Measurements from ENCODE around the gene HIP1R.
"Not testable (repeated sequence)": the region's sequence is repeated elsewhere in the genome, so short reads cannot be mapped to it uniquely, and the experiment has no call there.

The HIP1R gene
- 117 reads per million, percentile 85 among the genes with 10 or more reads in this experiment for total RNA-seq

GRCh38 chr12:122834921-122835749 is at the start of gene HIP1R:
Gene HIP1R, plus strand, starts transcription at chr12:122835457. Its CDS starts 94 bp downstream, at chr12:122835551.
- peak; percentile 46 for DNase-seq

DNA sequence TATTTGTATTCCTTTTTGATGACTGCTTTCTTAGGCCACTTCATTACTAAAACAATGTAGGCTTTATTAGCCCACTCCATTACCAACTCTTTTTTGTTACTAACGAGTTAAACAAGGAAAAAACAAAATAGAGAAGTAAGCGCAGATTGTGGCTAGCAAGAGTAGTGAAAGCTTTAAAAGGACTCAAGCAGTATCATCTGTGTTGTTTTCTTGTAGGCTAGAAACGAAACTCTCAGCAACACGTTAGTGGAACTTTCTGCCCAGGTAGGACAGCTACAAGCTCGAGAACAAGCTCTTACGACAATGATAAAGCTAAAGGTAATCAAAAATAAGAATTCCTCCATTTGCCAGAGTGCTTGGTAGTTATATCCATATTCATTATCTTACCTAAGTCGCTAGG is 49.8 kb upstream of the HIP1R start:
- no peak for DNase-seq

DNA sequence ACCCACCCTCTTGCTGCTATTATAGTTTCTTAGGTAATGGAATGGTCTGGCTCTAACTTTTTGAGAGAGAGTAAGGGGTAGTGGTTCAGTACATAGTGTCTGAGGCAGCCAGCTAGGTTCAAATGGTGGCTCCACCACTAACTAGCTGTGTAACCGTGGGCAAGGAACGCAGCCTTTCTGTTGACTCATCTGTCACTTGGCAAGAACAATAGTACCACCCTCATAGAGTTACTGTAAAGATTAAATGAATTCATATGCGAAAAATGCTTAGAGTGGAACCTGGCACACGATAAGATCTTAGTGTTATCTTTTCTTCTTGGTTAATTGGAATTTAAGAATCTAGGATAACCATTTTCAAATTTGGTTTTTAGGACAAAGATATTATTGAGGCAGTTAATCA is 46.9 kb upstream of the HIP1R start:
- DNase-seq = no peak

DNA sequence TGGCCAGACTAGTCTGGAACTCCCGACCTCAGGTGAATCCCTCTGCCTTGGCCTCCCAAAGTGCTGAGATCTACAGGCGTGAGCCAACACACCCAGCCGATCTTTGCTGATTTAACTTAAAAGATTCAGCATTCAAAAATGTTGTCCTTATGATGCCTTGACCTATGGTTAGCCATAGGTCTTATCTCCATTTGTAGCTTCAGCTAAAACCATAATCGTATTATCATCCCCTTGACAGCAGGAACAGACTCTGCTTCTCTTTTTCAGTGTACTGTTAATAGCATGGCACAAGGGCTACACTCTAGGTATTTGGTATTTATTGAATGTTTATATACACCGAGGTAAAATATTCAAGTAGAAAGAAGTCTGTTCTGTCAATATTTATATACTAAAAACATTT is 45.6 kb upstream of the HIP1R start:
- DNase-seq = no peak

DNA sequence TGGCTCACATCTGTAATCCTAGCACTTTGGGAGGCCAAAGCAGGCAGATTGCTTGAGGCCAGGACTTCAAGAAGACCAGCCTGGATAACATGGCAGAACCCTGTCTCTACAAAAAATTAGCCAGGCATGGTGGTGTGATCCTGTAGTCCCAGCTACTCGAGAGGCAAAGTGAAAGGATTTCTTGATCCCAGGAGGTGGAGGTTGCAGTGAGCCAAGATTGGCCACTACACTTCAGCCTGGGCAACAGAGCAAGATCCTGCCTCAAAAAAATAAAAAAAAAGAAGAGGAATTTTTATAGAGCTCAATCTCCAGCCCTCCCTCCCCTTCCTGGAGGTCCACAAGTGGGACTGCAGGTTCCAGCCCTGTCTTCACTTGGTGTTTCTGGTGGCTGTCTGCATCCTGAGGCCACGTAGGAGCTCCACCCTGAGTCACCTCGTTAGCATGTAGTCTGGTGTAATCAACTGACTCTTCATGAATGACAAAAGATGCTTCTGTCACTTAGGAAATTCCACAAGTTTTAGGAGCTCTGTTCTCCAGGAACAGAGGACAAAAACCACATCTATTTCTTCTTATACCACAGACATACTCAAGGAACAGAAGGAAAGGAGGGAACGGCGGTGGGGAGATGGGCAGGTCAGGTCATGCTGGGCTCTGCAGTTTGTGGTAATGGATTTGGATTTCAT is 44.7 kb upstream of the HIP1R start:
- no peak for DNase-seq

DNA sequence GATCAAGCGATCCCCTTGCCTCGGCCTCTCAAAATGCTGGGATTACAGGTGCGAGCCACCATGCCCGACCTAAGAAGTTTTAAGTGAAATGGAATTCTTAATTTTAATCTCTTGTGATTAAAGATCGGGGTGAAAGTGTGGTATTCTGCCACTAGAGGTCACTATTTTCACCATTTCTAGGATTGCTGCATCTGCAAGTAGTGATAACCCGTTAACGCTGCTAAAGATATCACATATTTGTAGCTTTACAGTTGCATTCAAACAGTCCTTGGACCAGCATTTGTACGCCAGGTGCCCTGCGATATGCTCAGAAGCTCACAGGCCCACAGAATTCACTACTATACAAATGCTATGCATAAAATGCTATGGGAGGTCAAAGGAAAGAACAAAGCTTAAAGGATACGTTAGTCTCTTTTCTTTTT is 41.6 kb upstream of the HIP1R start:
- DNase-seq = no peak

DNA sequence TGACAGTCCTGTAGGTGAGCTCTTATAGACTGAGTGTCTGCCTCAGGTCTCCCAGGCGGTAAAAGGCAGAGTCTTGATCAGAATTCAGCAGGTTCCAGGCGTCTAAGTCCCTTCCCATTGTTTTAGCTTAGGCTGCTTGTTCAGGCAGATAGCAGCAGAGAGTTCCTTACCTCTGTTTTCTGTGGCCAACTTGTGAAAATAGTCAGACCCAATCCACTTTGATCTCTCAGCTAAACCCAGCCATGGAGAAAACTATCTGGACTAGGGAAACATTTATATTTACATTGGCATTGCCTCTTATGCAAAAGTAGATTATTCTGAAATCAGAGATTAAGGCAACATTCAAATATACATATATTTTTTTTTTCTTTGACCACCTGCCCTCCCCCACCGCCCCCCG is 39.5 kb upstream of the HIP1R start:
- DNase-seq = no peak

- no peak for DNase-seq
Observed at GRCh38 chr12:122799641-122800243, 35.5 kb upstream of the HIP1R start.

DNA sequence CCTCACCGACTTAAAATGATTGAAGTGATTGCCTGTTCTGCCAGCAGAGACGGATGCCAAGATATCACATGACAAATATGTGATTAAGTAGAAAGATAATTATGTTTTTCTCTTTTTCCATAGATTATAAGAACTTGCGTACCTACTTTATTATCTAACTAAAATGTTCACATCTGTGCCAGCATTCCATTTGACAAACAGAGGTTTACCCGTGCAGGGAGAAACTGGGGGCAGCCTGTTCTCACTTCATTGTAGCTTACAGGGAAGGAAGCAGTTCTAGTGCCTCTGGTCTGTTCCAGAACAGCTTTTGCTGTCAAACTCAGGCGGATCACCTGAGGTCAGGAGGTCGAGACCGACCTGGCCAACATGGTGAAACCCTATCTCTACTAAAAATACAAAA is 31.3 kb upstream of the HIP1R start:
- DNase-seq = no peak

GRCh38 chr12:122804957-122805356 is 30.3 kb upstream of the HIP1R start:
- DNase-seq = not testable (repeated sequence)

- no peak for DNase-seq
Observed at GRCh38 chr12:122807651-122808050, 27.6 kb upstream of the HIP1R start.

DNA sequence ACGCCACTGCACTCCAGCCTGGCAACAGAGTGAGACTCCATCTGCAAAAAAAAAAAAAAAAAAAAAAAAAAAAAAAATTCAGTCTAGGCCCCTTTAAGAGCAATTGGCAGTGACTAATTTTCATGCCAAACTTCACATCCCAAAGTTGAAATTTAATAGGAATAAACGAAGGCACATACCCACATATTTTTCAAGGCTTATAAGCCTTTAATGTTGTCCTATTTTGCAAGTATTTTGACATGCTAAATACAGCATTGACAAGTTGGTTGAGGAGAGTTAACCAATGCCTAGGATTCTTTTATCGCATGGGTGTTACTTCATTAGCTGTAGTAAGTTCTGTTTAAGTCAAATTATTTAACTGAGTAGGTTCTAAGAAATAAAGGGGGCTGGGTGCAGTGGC is 23.5 kb upstream of the HIP1R start:
- DNase-seq = no peak

- DNase-seq = no peak
Observed at GRCh38 chr12:122813310-122813713, 21.9 kb upstream of the HIP1R start.

DNA sequence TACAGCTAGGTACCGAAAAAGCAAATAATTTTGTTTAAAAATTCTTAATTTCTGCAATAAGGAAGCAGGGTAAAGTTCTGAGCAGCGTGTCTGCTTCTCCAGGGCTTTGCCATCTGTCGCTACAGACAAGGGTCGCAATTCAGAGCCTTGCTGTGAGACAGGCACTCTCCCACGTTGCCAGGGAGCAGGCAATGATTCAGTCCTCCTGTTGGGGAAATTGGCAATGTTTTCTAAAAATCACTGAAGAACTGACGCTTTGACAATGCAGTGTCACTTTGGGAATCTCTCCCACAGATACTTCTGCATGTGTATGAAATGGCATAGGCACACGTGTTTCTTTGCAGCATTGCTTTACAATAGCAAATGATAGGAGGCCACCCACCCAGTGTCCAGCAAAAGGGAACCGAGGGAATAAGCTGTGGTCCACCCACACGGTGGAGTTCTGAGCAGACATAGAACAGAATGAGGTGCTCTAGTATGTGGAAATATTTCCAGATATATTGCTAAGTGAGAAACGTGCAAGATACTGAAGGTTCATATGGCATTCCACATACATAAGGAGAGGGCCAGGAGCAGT is 16.0 kb upstream of the HIP1R start:
- DNase-seq = no peak

GRCh38 chr12:122820138-122820537 is 15.1 kb upstream of the HIP1R start:
- DNase-seq = no peak

GRCh38 chr12:122820838-122821271 is 14.4 kb upstream of the HIP1R start:
- DNase-seq = no peak

DNA sequence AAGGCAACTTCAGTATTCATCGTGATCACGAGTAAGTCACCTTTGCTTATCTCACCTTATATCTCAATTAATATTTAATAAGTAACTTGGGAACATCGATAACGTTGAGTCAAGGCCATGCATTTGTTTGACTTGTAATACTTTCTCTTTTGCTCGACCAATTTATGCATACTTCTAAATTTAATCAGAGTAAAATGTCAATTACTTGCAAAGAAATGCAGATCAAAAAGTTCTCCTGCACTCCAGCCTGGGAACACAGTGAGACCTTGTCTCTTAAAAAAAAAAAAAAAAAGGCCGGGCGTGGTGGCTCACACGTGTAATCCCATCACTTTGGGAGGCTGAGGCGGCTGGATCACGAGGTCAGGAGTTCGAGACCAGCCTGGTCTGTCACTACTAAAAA is 11.8 kb upstream of the HIP1R start:
- no peak for DNase-seq

DNA sequence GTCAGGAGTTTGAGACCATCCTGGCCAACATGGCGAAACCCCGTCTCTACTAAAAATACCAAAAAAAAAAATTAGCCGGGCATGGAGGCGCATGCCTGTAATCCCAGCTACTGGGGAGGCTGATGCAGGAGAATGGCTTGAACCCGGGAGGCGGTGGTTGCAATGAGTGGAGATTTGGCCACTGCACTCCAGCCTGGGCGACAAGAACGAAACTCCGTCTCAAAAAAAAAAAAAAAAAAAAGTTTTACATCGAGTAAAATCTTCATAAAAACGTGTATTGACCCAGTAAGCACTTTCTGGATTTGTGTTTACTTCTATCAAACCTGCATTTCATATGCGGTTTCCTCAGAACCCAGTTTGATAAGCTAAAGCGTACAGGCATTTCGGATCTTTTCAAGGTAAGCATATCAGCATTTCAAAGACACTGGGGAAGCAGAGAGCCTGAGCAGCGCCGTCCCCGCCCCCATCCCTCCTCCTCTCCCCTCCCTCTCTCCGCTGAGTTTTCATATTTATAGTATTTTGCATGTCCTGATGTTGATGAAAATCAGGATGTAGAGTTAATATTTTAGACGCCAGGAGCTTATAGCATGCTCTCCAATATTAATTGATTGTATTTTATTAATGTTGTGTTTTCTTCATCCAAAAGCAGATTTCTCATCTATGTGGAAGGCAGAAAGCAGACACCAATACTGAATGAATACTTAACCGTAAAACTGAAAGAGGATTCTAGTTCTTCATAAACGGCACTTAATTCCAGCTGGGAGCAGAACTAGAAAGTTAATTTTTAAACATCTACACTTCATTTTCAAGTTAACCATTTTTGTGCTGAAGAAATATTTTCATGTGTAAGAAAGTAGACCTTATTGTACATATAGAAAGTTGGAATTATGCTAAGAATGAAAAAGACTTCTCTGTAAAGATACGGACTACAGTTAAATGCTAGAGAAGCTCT is 9.2 kb upstream of the HIP1R start:
- no peak for DNase-seq

GRCh38 chr12:122827258-122827657 is 8.0 kb upstream of the HIP1R start:
- DNase-seq = no peak

GRCh38 chr12:122830517-122831214 is 4.6 kb upstream of the HIP1R start:
- no peak for DNase-seq

GRCh38 chr12:122834104-122834920 is 945 bp upstream of the HIP1R start:
- no peak for DNase-seq
